ENCODE data around the gene KHDC4.

GRCh38 chr1:155974208-155975115, 40.2 kb upstream of the KHDC4 start:
- no peak for TF ChIP-seq CEBPB (IDR thresholded peaks at IDR 0.05; ENCODE audit: borderline replicate concordance in 1 of 2, low read depth in 2 of 2, low read length in 2 of 2)
- TF ChIP-seq CTCF (IDR thresholded peaks at IDR 0.05 in 2 of 3, conservative IDR thresholded peaks at IDR 0.05 in 1 of 3; ENCODE audit: control insufficient read depth in 2 of 3, extremely low read depth in 1 of 3, insufficient read depth in 1 of 3, low read depth in 3 of 3, low read length in 3 of 3): no peak
- no peak for TF ChIP-seq ZNF687 (IDR thresholded peaks at IDR 0.05)
- TF ChIP-seq EP300 (IDR thresholded peaks at IDR 0.05; ENCODE audit: borderline replicate concordance in 1 of 2, control insufficient read depth in 1 of 2, low read depth in 2 of 2, low read length in 2 of 2): no peak
- no peak for TF ChIP-seq BHLHE40 (IDR thresholded peaks at IDR 0.05; ENCODE audit: borderline replicate concordance in 1 of 2, low read depth in 2 of 2, low read length in 1 of 2)
- no peak for TF ChIP-seq TAF1 (IDR thresholded peaks at IDR 0.05; ENCODE audit: borderline replicate concordance, low read depth, low read length)
- TF ChIP-seq TCF12 (IDR thresholded peaks at IDR 0.05; ENCODE audit: low read depth, low read length): no peak
- no peak for TF ChIP-seq NR2C1 (IDR thresholded peaks at IDR 0.05)
- no peak for TF ChIP-seq BCL3 (IDR thresholded peaks at IDR 0.05; ENCODE audit: borderline replicate concordance, insufficient read depth, low read depth, low read length, poor library complexity, severe bottlenecking)
- TF ChIP-seq MYC (IDR thresholded peaks at IDR 0.05; ENCODE audit: insufficient read depth, insufficient read length, insufficient replicate concordance, low read length, severe bottlenecking): no peak
